Measurements from ENCODE around the gene BARHL1. TPM values are rescaled to one million over a fixed set of nuclear protein-coding genes. Genes with fewer than 3 reads are reported as not detected.

The BARHL1 gene
- polyA plus RNA-seq, 1 experiment, result not detected

- Histone ChIP-seq H3K9me3 (ENCODE audit: control insufficient read depth, insufficient read depth, low read length) (peaks cover 4% of the 10 kb centered on the region; the same call in 1 of the 2 replicates), H3K4me3 (ENCODE audit: low read depth, low read length) (no peak overlapping the region), H3K27me3 (ENCODE audit: control insufficient read depth, insufficient read depth, low read length) (peaks cover 92% of the 10 kb centered on the region), H3K27ac (ENCODE audit: low read depth, low read length) (no peak overlapping the region)
- no peak for TF ChIP-seq CTCF (IDR thresholded peaks at IDR 0.05; ENCODE audit: low read depth, low read length)
- POLR2A ChIA-PET, result no interaction called here
- no peak for DNase-seq (ENCODE audit: low read depth, low spot score)
- CTCF ChIA-PET, result interaction anchor here (1.0 kb wide), 1 partner anchor 394 kb away, joined by 3 read pairs; no protein-coding TSS in a partner anchor
These were observed 579 bp downstream of the BARHL1 start for GRCh38 chr9:132582786-132583583.

GRCh38 chr9:132583584-132584304 lies 1.3 kb downstream of the BARHL1 start:
- CTCF ChIA-PET, result no interaction called here
- Histone ChIP-seq H3K9me3 (ENCODE audit: control insufficient read depth, insufficient read depth, low read length) (peaks cover 4% of the 10 kb centered on the region; the same call in 1 of the 2 replicates), H3K27ac (ENCODE audit: low read depth, low read length) (no peak overlapping the region), H3K27me3 (ENCODE audit: control insufficient read depth, insufficient read depth, low read length) (peaks cover 92% of the 10 kb centered on the region), H3K4me3 (ENCODE audit: low read depth, low read length) (no peak overlapping the region)
- no peak for TF ChIP-seq CTCF (IDR thresholded peaks at IDR 0.05; ENCODE audit: low read depth, low read length)
- no peak for DNase-seq (ENCODE audit: low read depth, low spot score)
- POLR2A ChIA-PET, result no interaction called here

GRCh38 chr9:132584601-132585560 lies 2.5 kb downstream of the BARHL1 start:
- POLR2A ChIA-PET, result no interaction called here

More at GRCh38 chr9:132584601-132585560, 2.5 kb downstream of the BARHL1 start:
- TF ChIP-seq CTCF (IDR thresholded peaks at IDR 0.05; ENCODE audit: low read depth, low read length), result no peak
- CTCF ChIA-PET, result no interaction called here
- Histone ChIP-seq H3K27me3 (ENCODE audit: control insufficient read depth, insufficient read depth, low read length) (peaks cover 91% of the 10 kb centered on the region), H3K9me3 (ENCODE audit: control insufficient read depth, insufficient read depth, low read length) (peaks cover 4% of the 10 kb centered on the region; the same call in 1 of the 2 replicates), H3K27ac (ENCODE audit: low read depth, low read length) (no peak overlapping the region), H3K4me3 (ENCODE audit: low read depth, low read length) (no peak overlapping the region)
- no peak for DNase-seq (ENCODE audit: low read depth, low spot score)

All from AG04450 (cell line).